ENCODE results near the gene C5AR1.
A peak's percentile ranks its signal among the peaks of the same experiment; 100 is the strongest.
"Not testable (repeated sequence)": the region's sequence is repeated elsewhere in the genome, so short reads cannot be mapped to it uniquely, and the experiment has no call there.

The C5AR1 gene

GRCh38 chr19:47296036-47296435 is 13.6 kb upstream of the C5AR1 start:
- peak; percentile 37 for DNase-seq

- DNase-seq: not testable (repeated sequence)
These were observed 8.8 kb upstream of the C5AR1 start for GRCh38 chr19:47300867-47301266.

- DNase-seq: no peak
These were observed 7.4 kb upstream of the C5AR1 start for GRCh38 chr19:47302249-47302648.

- no peak for DNase-seq
These were observed 5.7 kb upstream of the C5AR1 start for GRCh38 chr19:47303966-47304365.

- DNase-seq: no peak
These were observed 4.3 kb upstream of the C5AR1 start for GRCh38 chr19:47305309-47305751.

GRCh38 chr19:47306303-47306702 is 3.4 kb upstream of the C5AR1 start:
- DNase-seq: no peak

GRCh38 chr19:47309038-47309437 is 623 bp upstream of the C5AR1 start:
- no peak for DNase-seq

GRCh38 chr19:47310323-47310722 is 662 bp downstream of the C5AR1 start:
- no peak for DNase-seq

GRCh38 chr19:47310819-47311218 is 1.2 kb downstream of the C5AR1 start:
- no peak for DNase-seq

- no peak for DNase-seq
These were observed 2.8 kb downstream of the C5AR1 start for GRCh38 chr19:47312366-47313006.

- no peak for DNase-seq
These were observed 4.2 kb downstream of the C5AR1 start for GRCh38 chr19:47313754-47314295.

- DNase-seq: no peak
These were observed 5.6 kb downstream of the C5AR1 start for GRCh38 chr19:47315125-47315821.

GRCh38 chr19:47316513-47316912 is 6.9 kb downstream of the C5AR1 start:
- DNase-seq: no peak

- DNase-seq: no peak
These were observed 10.5 kb downstream of the C5AR1 start for GRCh38 chr19:47319923-47320871.

GRCh38 chr19:47321630-47322029 is 12.0 kb downstream of the C5AR1 start:
- no peak for DNase-seq

- DNase-seq: no peak
These were observed 12.4 kb downstream of the C5AR1 start for GRCh38 chr19:47322058-47322457.

- DNase-seq: no peak
These were observed 13.7 kb downstream of the C5AR1 start for GRCh38 chr19:47323409-47323808.

GRCh38 chr19:47323872-47324271 is 14.2 kb downstream of the C5AR1 start:
- DNase-seq: no peak

GRCh38 chr19:47324502-47324901 is 14.8 kb downstream of the C5AR1 start:
- DNase-seq: no peak

- no peak for DNase-seq
These were observed 20.8 kb downstream of the C5AR1 start for GRCh38 chr19:47330466-47330869.

- DNase-seq: no peak
These were observed 21.8 kb downstream of the C5AR1 start for GRCh38 chr19:47331490-47331889.

GRCh38 chr19:47331931-47332547 is 22.4 kb downstream of the C5AR1 start, which contains the start of gene C5AR2:
C5AR2 (plus strand) TSS chr19:47332175; CDS start chr19:47340800, 8,625 bp downstream.
- DNase-seq: no peak
